Measurements from ENCODE around the gene UBA6. TPM values are rescaled to one million over a fixed set of nuclear protein-coding genes. Genes with fewer than 3 reads are reported as not detected.

Gene UBA6
- total and polyA plus RNA-seq, 2 donors (not counting 1 experiment from before 2014, with no cell fraction given), result 22.8 to 64.0 TPM

DNA sequence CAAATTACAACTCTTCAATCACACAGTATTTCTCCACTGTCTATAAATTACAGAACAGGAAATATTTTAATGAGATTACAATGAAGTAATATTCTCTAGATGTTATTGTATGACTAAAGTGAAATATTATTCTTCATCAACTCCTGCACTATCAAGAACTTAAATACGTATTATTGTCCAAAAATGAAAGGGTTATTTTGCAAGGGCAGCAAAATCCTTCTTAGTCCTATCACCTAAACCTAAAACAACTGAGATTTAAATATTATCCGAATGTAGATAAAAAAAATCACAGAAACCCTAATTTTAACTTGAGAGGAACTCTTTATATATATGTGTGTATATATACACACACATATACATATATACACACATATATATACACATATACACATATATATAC lies 4.9 kb downstream of the UBA6 start:
- Mint-ChIP-seq H3K9me3 (ENCODE audit: insufficient read depth) (no peaks in the 10 kb centered on the region), H3K4me1 (peaks cover 27% of the 10 kb centered on the region)
- POLR2A ChIA-PET, result no interaction called here

DNA sequence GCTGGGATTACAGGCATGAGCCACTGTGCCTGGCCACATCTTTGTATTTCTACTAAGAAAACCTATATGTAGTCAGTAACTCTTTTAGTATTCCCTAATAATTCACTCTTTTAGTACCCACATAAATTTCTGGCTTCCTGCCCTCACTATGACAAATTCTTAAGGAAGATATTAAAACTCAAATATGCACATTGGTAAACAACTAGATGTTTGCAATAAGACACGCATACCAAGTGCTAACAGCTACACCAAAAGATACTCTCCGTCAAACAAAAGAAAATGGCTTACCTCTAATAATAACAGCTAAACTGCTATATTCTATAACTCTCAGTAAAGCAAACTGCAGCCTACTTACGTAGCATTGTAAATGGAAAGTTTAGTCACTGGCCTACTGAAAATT lies 6.3 kb downstream of the UBA6 start:
- Histone ChIP-seq H2AFZ (ENCODE audit: insufficient read depth, low read depth, low read length, poor library complexity, severe bottlenecking) (no peak overlapping the region), H4K20me1 (ENCODE audit: control insufficient read depth, insufficient read depth, low read length, poor library complexity, severe bottlenecking) (no peaks in the 10 kb centered on the region), H3K9ac (ENCODE audit: low read length) (no peak overlapping the region), H3K36me3 (replicated peaks in 1 of 2; ENCODE audit: control extremely low read depth in 1 of 2, control insufficient read depth in 1 of 2, extremely low read depth in 1 of 2, insufficient read depth in 2 of 2, low read length in 1 of 2) (peaks cover 0 to 29% of the 10 kb centered on the region in 2 experiments), H3K27me3 (replicated peaks in 1 of 4; ENCODE audit: control extremely low read depth in 1 of 4, control insufficient read depth in 3 of 4, insufficient read depth in 4 of 4, low read length in 3 of 4) (no peaks in the 10 kb centered on the region), H3K27ac (ENCODE audit: low read length in 2 of 2) (no peak overlapping the region), H3K4me1 (ENCODE audit: control insufficient read depth in 2 of 2, insufficient read depth in 2 of 2, low read length in 2 of 2) (peaks cover 2 to 7% of the 10 kb centered on the region in 2 donors), H3K4me3 (ENCODE audit: control extremely low read depth in 1 of 5, extremely low read depth in 1 of 5, insufficient read depth in 1 of 5, low read depth in 2 of 5, low read length in 4 of 5) (no peak overlapping the region), H3K9me3 (ENCODE audit: control extremely low read depth in 1 of 3, control insufficient read depth in 2 of 3, insufficient read depth in 1 of 3, low read length in 2 of 3) (no peaks in the 10 kb centered on the region), H3K4me2 (replicated peaks; ENCODE audit: low read depth, low read length, poor library complexity, severe bottlenecking) (no peak overlapping the region), H3K79me2 (ENCODE audit: control insufficient read depth, insufficient read depth, low read length) (peaks cover 58% of the 10 kb centered on the region)
- intact Hi-C loops (cut with micrococcal nuclease), result loop anchor here (10.0 kb wide), 1 partner anchor 70 kb away; no protein-coding TSS in a partner anchor
- Mint-ChIP-seq H3K4me3 (no peak overlapping the region), H3K9me3 (ENCODE audit: insufficient read depth) (no peaks in the 10 kb centered on the region), H3K27ac (no peak overlapping the region), H3K4me1 (peaks cover 24% of the 10 kb centered on the region), H3K27me3 (no peaks in the 10 kb centered on the region)
- DNase-seq (no peak), ATAC-seq (ENCODE audit: low read depth) (no peak)
- ChIA-PET CTCF (interaction anchor here (1.1 to 1.2 kb wide), 2 partner anchors 145 to 148 kb away, joined by 3 read pairs; no protein-coding TSS in a partner anchor), POLR2A (no interaction called here)
- TF ChIP-seq EZH2 (IDR thresholded peaks at IDR 0.05; ENCODE audit: borderline replicate concordance, insufficient read depth, low read depth, low read length, poor library complexity, severe bottlenecking), result no peak
- TF ChIP-seq, protein P1, sequence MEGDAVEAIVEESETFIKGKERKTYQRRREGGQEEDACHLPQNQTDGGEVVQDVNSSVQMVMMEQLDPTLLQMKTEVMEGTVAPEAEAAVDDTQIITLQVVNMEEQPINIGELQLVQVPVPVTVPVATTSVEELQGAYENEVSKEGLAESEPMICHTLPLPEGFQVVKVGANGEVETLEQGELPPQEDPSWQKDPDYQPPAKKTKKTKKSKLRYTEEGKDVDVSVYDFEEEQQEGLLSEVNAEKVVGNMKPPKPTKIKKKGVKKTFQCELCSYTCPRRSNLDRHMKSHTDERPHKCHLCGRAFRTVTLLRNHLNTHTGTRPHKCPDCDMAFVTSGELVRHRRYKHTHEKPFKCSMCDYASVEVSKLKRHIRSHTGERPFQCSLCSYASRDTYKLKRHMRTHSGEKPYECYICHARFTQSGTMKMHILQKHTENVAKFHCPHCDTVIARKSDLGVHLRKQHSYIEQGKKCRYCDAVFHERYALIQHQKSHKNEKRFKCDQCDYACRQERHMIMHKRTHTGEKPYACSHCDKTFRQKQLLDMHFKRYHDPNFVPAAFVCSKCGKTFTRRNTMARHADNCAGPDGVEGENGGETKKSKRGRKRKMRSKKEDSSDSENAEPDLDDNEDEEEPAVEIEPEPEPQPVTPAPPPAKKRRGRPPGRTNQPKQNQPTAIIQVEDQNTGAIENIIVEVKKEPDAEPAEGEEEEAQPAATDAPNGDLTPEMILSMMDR (IDR thresholded peaks at IDR 0.05), result no peak
- no CpG with 5 or more reads among the region's 3 CpGs for WGBS (ENCODE audit: insufficient coverage)

More for the DNA sequence above, 4.9 kb downstream of the UBA6 start:
- ATAC-seq (ENCODE audit: low read depth), result no peak
- TF ChIP-seq, protein P1 (IDR thresholded peaks at IDR 0.05), result no peak
- TF ChIP-seq EZH2 (IDR thresholded peaks at IDR 0.05; ENCODE audit: borderline replicate concordance, insufficient read depth, low read depth, low read length, poor library complexity, severe bottlenecking), result no peak
- peaks cover 61% of the 10 kb centered on the region for H3K79me2 ChIP-seq (ENCODE audit: control insufficient read depth, insufficient read depth, low read length)
- no peak overlapping the region for H3K27ac ChIP-seq (ENCODE audit: low read length in 2 of 2)
- no peak overlapping the region for H3K9ac ChIP-seq (ENCODE audit: low read length)
- no peak overlapping the region for H2AFZ ChIP-seq (ENCODE audit: insufficient read depth, low read depth, low read length, poor library complexity, severe bottlenecking)
- no peak overlapping the region for H3K27ac Mint-ChIP-seq
- no CpG with 5 or more reads among the region's 2 CpGs for WGBS (ENCODE audit: insufficient coverage)
- no peak overlapping the region for H3K4me3 Mint-ChIP-seq
- intact Hi-C loops (cut with micrococcal nuclease), result loop anchor here (10.0 kb wide), 1 partner anchor 71 kb away; no protein-coding TSS in a partner anchor
- H3K4me2 ChIP-seq (replicated peaks; ENCODE audit: low read depth, low read length, poor library complexity, severe bottlenecking), result no peak overlapping the region
- H3K27me3 Mint-ChIP-seq, result no peaks in the 10 kb centered on the region
- H3K4me1 ChIP-seq (ENCODE audit: control insufficient read depth in 2 of 2, insufficient read depth in 2 of 2, low read length in 2 of 2), result peaks cover 7 to 12% of the 10 kb centered on the region in 2 donors
- no peak overlapping the region for H3K4me3 ChIP-seq (ENCODE audit: control extremely low read depth in 1 of 5, extremely low read depth in 1 of 5, insufficient read depth in 1 of 5, low read depth in 2 of 5, low read length in 4 of 5)
- no peaks in the 10 kb centered on the region for H3K9me3 ChIP-seq (ENCODE audit: control extremely low read depth in 1 of 3, control insufficient read depth in 2 of 3, insufficient read depth in 1 of 3, low read length in 2 of 3)
- H4K20me1 ChIP-seq (ENCODE audit: control insufficient read depth, insufficient read depth, low read length, poor library complexity, severe bottlenecking), result no peaks in the 10 kb centered on the region
- CTCF ChIA-PET, result no interaction called here
- H3K27me3 ChIP-seq (replicated peaks in 1 of 4; ENCODE audit: control extremely low read depth in 1 of 4, control insufficient read depth in 3 of 4, insufficient read depth in 4 of 4, low read length in 3 of 4), result no peaks in the 10 kb centered on the region
- H3K36me3 ChIP-seq (replicated peaks in 1 of 2; ENCODE audit: control extremely low read depth in 1 of 2, control insufficient read depth in 1 of 2, extremely low read depth in 1 of 2, insufficient read depth in 2 of 2, low read length in 1 of 2), result peaks cover 0 to 25% of the 10 kb centered on the region in 2 experiments
- DNase-seq, result no peak
